ENCODE measurements around the gene CACNG6.

Gene CACNG6, protein sequence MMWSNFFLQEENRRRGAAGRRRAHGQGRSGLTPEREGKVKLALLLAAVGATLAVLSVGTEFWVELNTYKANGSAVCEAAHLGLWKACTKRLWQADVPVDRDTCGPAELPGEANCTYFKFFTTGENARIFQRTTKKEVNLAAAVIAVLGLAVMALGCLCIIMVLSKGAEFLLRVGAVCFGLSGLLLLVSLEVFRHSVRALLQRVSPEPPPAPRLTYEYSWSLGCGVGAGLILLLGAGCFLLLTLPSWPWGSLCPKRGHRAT

DNA sequence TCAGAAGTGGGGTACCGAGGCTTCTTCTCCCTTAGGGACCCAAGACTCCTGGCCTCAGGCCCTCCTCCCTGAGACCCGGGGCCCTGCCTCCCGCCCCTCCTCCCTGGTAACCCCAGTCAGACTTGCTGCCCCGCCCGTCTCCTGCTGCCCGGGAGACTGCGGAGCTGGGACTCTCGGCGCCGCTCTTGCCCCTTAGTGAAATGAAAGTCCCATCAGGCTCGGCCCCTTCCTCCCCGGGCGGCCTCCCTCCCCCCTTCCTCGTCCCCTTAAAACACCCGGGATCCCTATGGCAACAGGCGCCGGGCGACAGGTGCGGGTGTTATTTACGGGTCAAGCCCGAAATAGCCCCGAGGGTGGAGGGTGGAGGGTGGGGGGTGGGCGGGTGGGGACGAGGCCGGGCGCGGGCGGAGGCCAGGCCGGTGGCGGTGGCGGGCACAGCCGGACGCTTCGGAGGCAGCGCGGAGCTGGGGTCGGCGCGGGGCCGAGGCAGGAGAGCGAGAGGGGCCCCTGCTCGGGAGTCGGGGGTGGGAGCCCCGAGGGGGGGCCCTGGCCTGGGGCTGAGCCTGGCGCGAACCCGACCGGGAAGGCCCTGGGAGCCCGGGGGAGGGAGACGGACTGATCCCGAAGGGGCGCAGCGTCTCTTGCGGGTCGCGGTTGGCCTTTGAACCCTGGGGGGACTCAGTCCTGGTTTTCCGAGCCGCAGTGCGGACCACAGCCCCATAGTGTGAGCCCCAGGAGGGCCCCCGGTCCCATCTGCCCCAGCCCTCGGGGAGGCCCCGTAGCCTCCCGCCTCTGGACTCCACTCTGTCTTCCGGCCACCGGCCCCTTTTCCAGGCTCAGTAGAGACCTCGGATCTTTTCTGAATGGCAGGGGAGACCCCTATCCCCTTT lies at the start of gene CACNG6:
Gene CACNG6, plus strand, starts transcription at position 414 of the 890 bp plus-strand sequence. CDS start 1,241 bp downstream, outside the sequence.
- Histone ChIP-seq H3K9ac (ENCODE audit: low read length) (no peak within 1 kb of the TSS), H3K4me2 (ENCODE audit: low read length) (no peak within 1 kb of the TSS), H3K9me3 (ENCODE audit: low read length) (no peaks in the 10 kb centered on the region), H3F3A (ENCODE audit: insufficient read depth, low read length) (no peaks in the 10 kb centered on the region), H3K79me2 (ENCODE audit: insufficient read depth, low read length) (no peaks in the 10 kb centered on the region), H3K27me3 (ENCODE audit: insufficient read depth, low read length) (no peaks in the 10 kb centered on the region; the same call in 1 of the 2 replicates), H3K36me3 (ENCODE audit: insufficient read depth, low read length) (no peaks in the 10 kb centered on the region), H2AFZ (ENCODE audit: low read length) (no peak within 1 kb of the TSS), H3K4me3 (ENCODE audit: low read depth, low read length, poor library complexity, severe bottlenecking) (no peak within 1 kb of the TSS), H3K9me2 (ENCODE audit: low read depth, low read length) (no peaks in the 10 kb centered on the region), H3K4me1 (ENCODE audit: insufficient read depth, low read length, severe bottlenecking) (no peaks in the 10 kb centered on the region), H3K27ac (ENCODE audit: low read depth, low read length, poor library complexity, severe bottlenecking) (no peak within 1 kb of the TSS), H4K20me1 (ENCODE audit: insufficient read depth, low read length) (no peaks in the 10 kb centered on the region)
- no peak for TF ChIP-seq CTCF (IDR thresholded peaks at IDR 0.05; ENCODE audit: low read length)
- TF ChIP-seq EZH2 (IDR thresholded peaks at IDR 0.05; ENCODE audit: borderline replicate concordance, low read length), result no peak

- Histone ChIP-seq H4K20me1 (ENCODE audit: insufficient read depth, low read length) (no peaks in the 10 kb centered on the region), H3K4me3 (ENCODE audit: low read depth, low read length, poor library complexity, severe bottlenecking) (no peak overlapping the region), H3K4me1 (ENCODE audit: insufficient read depth, low read length, severe bottlenecking) (no peaks in the 10 kb centered on the region)
Measured at GRCh38 chr19:53942001-53942786, 49.2 kb upstream of the CACNG6 start.

GRCh38 chr19:53944416-53944815 lies 47.0 kb upstream of the CACNG6 start:
- no peaks in the 10 kb centered on the region for H3K79me2 ChIP-seq (ENCODE audit: insufficient read depth, low read length)
- no peak overlapping the region for H3K4me3 ChIP-seq (ENCODE audit: low read depth, low read length, poor library complexity, severe bottlenecking)
- H3K27ac ChIP-seq (ENCODE audit: low read depth, low read length, poor library complexity, severe bottlenecking), result no peak overlapping the region
- H2AFZ ChIP-seq (ENCODE audit: low read length), result no peak overlapping the region
- TF ChIP-seq CTCF (IDR thresholded peaks at IDR 0.05; ENCODE audit: low read length) (no peak), EZH2 (IDR thresholded peaks at IDR 0.05; ENCODE audit: borderline replicate concordance, low read length) (no peak)
- H3K9me2 ChIP-seq (ENCODE audit: low read depth, low read length), result no peaks in the 10 kb centered on the region
- no peaks in the 10 kb centered on the region for H3K9me3 ChIP-seq (ENCODE audit: low read length)
- no peaks in the 10 kb centered on the region for H3F3A ChIP-seq (ENCODE audit: insufficient read depth, low read length)
- no peaks in the 10 kb centered on the region for H3K27me3 ChIP-seq (ENCODE audit: insufficient read depth, low read length)
- no peaks in the 10 kb centered on the region for H3K36me3 ChIP-seq (ENCODE audit: insufficient read depth, low read length)
- H3K4me1 ChIP-seq (ENCODE audit: insufficient read depth, low read length, severe bottlenecking), result no peaks in the 10 kb centered on the region
- no peak overlapping the region for H3K9ac ChIP-seq (ENCODE audit: low read length)
- H4K20me1 ChIP-seq (ENCODE audit: insufficient read depth, low read length), result no peaks in the 10 kb centered on the region
- H3K4me2 ChIP-seq (ENCODE audit: low read length), result no peak overlapping the region

More at GRCh38 chr19:53942001-53942786, 49.2 kb upstream of the CACNG6 start:
- Histone ChIP-seq H3K9ac (ENCODE audit: low read length) (no peak overlapping the region), H3K4me2 (ENCODE audit: low read length) (no peak overlapping the region), H3F3A (ENCODE audit: insufficient read depth, low read length) (no peaks in the 10 kb centered on the region), H3K36me3 (ENCODE audit: insufficient read depth, low read length) (no peaks in the 10 kb centered on the region), H3K9me3 (ENCODE audit: low read length) (no peaks in the 10 kb centered on the region), H3K79me2 (ENCODE audit: insufficient read depth, low read length) (no peaks in the 10 kb centered on the region), H3K27ac (ENCODE audit: low read depth, low read length, poor library complexity, severe bottlenecking) (no peak overlapping the region), H3K27me3 (ENCODE audit: insufficient read depth, low read length) (no peaks in the 10 kb centered on the region), H3K9me2 (ENCODE audit: low read depth, low read length) (no peaks in the 10 kb centered on the region), H2AFZ (ENCODE audit: low read length) (no peak overlapping the region)
- TF ChIP-seq EZH2 (IDR thresholded peaks at IDR 0.05; ENCODE audit: borderline replicate concordance, low read length), result no peak

All from OCI-LY1 (cell line).